Measurements from ENCODE around the gene PTGR2.
"Not testable (repeated sequence)": the region's sequence is repeated elsewhere in the genome, so short reads cannot be mapped to it uniquely, and the experiment has no call there.

Gene PTGR2

GRCh38 chr14:73862480-73862879 is 10.8 kb downstream of the PTGR2 start:
- TF ChIP-seq GABPA (IDR thresholded peaks at IDR 0.05; ENCODE audit: low read depth) (no peak), REST (IDR thresholded peaks at IDR 0.05; ENCODE audit: insufficient replicate concordance, low read depth) (no peak), POLR2AphosphoS5 (IDR thresholded peaks at IDR 0.05; ENCODE audit: low read depth) (no peak), CTCF (IDR thresholded peaks at IDR 0.05; ENCODE audit: insufficient read depth, low read length) (no peak), SPI1 (IDR thresholded peaks at IDR 0.05; ENCODE audit: borderline replicate concordance, low read depth) (no peak)
- H3K27me3 ChIP-seq (ENCODE audit: insufficient read depth, poor library complexity, severe bottlenecking), result no peaks in the 10 kb centered on the region
- DNase-seq (ENCODE audit: low read depth in 1 of 2, low spot score in 1 of 2), result no peak
- H3K4me3 ChIP-seq (replicated peaks; ENCODE audit: insufficient read depth, low read length), result no peak overlapping the region
- no peak overlapping the region for H3K27ac ChIP-seq (replicated peaks)

GRCh38 chr14:73863209-73863608 is 11.6 kb downstream of the PTGR2 start:
- H3K4me3 ChIP-seq (replicated peaks; ENCODE audit: insufficient read depth, low read length), result no peak overlapping the region
- no peaks in the 10 kb centered on the region for H3K27me3 ChIP-seq (ENCODE audit: insufficient read depth, poor library complexity, severe bottlenecking)
- no peak overlapping the region for H3K27ac ChIP-seq (replicated peaks)
- DNase-seq (ENCODE audit: low read depth in 1 of 2, low spot score in 1 of 2), result no peak
- TF ChIP-seq GABPA (IDR thresholded peaks at IDR 0.05; ENCODE audit: low read depth) (no peak), REST (IDR thresholded peaks at IDR 0.05; ENCODE audit: insufficient replicate concordance, low read depth) (no peak), CTCF (IDR thresholded peaks at IDR 0.05; ENCODE audit: insufficient read depth, low read length) (no peak), SPI1 (IDR thresholded peaks at IDR 0.05; ENCODE audit: borderline replicate concordance, low read depth) (no peak), POLR2AphosphoS5 (IDR thresholded peaks at IDR 0.05; ENCODE audit: low read depth) (no peak)

- H3K4me3 ChIP-seq (replicated peaks; ENCODE audit: insufficient read depth, low read length), result no peak overlapping the region
- no peaks in the 10 kb centered on the region for H3K27me3 ChIP-seq (ENCODE audit: insufficient read depth, poor library complexity, severe bottlenecking)
- DNase-seq (ENCODE audit: low read depth in 1 of 2, low spot score in 1 of 2), result no peak
- H3K27ac ChIP-seq (replicated peaks), result no peak overlapping the region
- no peak for TF ChIP-seq CTCF (IDR thresholded peaks at IDR 0.05; ENCODE audit: insufficient read depth, low read length)
- TF ChIP-seq REST (IDR thresholded peaks at IDR 0.05; ENCODE audit: insufficient replicate concordance, low read depth), result no peak
- TF ChIP-seq POLR2AphosphoS5 (IDR thresholded peaks at IDR 0.05; ENCODE audit: low read depth), result no peak
- TF ChIP-seq GABPA (IDR thresholded peaks at IDR 0.05; ENCODE audit: low read depth), result no peak
Measured at GRCh38 chr14:73865534-73866113, 14.0 kb downstream of the PTGR2 start.

- not testable (repeated sequence) for H3K27me3 ChIP-seq (ENCODE audit: insufficient read depth, poor library complexity, severe bottlenecking); H3K4me3 ChIP-seq (replicated peaks; ENCODE audit: insufficient read depth, low read length); H3K27ac ChIP-seq (replicated peaks); DNase-seq (ENCODE audit: low read depth in 1 of 2, low spot score in 1 of 2)
Measured at GRCh38 chr14:73869754-73870153, 18.1 kb downstream of the PTGR2 start.
